HG03342 (cell line): Measurements from ENCODE around the gene SLC6A3.

Source experiments
- ATAC-seq: cut with Tn5 transposase; IDR thresholded peaks from one replicate; pipeline ENCODE4 v1.9.1; 2021; ENCODE audit warnings: mild to moderate bottlenecking, moderate library complexity; ENCODE audit not compliant: unreplicated experiment

Gene SLC6A3

DNA sequence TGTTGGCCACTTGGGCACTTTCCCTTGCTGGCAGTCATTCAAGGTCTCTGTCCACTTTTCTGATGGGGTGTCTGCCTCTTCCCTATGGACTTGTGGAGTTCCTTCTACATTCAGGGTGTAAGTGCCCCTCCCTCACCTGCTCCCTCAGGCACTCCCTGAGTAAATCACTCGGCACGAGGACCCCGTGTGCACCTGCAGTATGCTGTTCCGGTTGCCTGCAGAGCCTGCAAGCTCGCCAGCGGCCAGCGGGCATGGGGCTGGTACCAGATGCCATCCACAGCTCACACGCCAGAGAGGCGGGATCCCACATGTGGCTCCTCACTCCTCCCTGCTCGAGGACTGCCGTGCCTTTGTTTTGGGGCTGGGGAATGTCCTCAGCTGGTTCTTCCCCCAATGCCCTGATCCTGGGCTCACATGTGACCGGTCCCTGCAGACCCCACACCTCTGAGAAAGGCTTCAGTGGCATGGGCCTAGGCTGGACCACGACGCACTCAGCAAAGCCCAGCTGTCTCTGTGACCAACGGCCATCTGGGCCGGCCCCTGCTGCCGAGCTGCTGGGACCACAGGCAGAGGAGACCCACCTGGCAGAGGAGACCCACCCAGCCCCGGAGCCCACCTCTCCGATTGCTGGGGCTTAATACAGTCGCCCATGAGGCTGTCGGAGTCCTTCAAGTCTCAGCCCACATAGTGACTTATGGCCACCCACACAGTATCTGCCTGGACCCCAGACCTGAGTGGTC lies 54.2 kb downstream of the SLC6A3 start:
- no peak for ATAC-seq

- ATAC-seq = no peak
Measured at GRCh38 chr5:1390333-1390732, 54.9 kb downstream of the SLC6A3 start.

- no peak for ATAC-seq
Measured at GRCh38 chr5:1388383-1388967, 56.8 kb downstream of the SLC6A3 start.

GRCh38 chr5:1387876-1388275 lies 57.4 kb downstream of the SLC6A3 start:
- no peak for ATAC-seq

GRCh38 chr5:1387059-1387755 lies 58.0 kb downstream of the SLC6A3 start:
- ATAC-seq = no peak

DNA sequence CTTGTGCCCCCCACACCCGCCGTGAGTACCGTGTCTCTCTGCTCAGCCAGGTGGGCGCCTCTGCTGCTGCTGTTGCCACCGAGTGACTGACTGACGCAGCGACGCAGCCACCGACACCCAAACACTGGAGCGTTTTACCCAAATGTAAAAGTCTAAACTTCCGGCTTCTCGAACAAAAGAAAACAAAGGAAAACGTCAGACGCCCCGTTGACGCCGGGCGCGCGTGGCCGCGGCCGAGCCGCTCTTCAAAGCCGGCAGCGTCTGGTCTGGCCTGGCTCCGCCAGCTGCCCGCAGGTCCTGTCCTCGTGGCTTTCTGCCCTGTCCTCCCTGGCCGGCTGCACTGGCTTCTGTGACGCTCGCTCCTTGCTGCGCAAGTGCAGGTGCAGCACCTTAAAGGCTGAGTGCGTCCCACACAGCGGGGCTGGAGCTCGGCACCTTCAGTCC lies 58.9 kb downstream of the SLC6A3 start:
- ATAC-seq = peak; percentile 45

- ATAC-seq = peak; percentile 89
Measured at GRCh38 chr5:1385395-1386273, 59.6 kb downstream of the SLC6A3 start.

DNA sequence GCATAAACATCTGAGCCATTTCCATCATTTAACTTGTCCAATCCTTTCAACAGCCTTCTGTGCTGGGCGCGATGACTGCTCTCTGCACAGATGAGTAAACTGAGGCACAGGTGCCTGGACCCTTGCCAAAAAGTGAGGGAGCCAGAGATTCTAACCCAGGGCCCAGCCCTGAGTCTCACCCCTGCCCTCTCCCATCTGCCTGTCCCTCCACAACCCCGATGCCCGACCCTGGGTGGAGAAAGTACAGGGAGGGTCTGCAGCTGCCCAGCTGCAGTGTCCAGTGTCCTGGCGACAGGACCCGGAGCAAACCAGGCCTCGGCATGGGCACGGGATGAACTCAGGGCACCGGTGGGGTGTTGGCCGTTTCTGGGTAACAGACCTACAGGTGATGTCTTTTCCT lies 60.7 kb downstream of the SLC6A3 start:
- ATAC-seq = no peak

GRCh38 chr5:1383886-1384401 lies 61.3 kb downstream of the SLC6A3 start:
- no peak for ATAC-seq

DNA sequence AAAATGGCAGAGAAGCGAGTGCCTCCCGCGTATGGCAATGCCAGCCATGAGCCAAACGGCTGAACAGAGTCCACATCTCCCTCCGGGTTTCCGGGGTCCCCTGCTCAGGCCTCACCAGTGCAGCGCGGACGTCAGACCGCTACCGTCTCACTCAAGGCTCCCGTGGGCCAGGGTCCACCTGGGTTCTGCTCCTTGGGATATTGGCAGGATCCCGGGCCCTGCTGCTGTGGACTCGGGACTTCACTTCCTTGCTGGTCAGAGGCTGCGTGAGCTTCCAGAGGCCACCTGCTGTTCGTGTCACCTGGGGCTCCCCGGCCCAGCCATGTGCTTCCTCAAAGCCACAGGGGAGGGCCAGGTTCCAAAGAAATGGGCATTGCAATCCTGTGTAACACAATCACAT lies 61.9 kb downstream of the SLC6A3 start:
- no peak for ATAC-seq

- no peak for ATAC-seq
Measured at GRCh38 chr5:1382248-1382700, 63.0 kb downstream of the SLC6A3 start.

DNA sequence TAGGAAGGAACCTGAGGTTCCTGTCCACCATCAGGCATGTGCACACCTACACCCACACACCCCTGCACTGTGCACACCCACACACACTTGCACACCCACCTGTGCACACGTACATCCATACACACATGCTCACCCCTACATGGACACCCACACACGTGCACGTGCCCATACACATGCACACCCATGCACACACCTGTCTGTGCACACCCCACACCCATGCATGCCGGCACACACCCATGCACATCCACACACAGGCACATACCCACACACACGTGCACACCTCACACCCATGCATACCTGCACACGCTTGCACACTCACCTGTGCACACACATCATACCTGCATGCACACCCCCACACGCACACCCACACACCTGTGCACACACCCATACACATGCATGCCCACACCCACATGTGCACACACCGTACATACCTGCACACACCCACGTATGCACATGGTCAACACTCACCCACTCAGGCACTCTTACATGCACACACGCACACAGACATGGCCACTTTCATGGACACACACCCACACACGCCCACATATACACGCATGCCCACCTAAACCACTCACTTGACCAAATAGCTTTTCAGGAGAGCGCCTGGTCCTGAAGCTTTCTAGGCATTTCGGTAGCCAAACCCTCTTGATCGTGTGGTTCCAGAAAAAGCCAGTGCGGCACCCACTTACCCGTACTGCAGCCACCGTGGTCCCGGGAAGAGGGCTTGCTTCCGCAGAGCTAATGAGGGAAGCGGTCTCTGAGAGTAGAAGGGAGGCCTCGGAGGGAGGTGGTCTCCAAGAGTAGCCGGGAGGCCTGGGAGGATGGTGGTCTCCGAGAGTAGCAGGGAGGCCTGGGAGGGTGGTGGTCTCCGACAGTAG lies 63.6 kb downstream of the SLC6A3 start:
- no peak for ATAC-seq

- ATAC-seq = no peak
Measured at GRCh38 chr5:1380910-1381309, 64.3 kb downstream of the SLC6A3 start.

- peak; percentile 84 for ATAC-seq
Measured at GRCh38 chr5:1380011-1380817, 65.0 kb downstream of the SLC6A3 start.

DNA sequence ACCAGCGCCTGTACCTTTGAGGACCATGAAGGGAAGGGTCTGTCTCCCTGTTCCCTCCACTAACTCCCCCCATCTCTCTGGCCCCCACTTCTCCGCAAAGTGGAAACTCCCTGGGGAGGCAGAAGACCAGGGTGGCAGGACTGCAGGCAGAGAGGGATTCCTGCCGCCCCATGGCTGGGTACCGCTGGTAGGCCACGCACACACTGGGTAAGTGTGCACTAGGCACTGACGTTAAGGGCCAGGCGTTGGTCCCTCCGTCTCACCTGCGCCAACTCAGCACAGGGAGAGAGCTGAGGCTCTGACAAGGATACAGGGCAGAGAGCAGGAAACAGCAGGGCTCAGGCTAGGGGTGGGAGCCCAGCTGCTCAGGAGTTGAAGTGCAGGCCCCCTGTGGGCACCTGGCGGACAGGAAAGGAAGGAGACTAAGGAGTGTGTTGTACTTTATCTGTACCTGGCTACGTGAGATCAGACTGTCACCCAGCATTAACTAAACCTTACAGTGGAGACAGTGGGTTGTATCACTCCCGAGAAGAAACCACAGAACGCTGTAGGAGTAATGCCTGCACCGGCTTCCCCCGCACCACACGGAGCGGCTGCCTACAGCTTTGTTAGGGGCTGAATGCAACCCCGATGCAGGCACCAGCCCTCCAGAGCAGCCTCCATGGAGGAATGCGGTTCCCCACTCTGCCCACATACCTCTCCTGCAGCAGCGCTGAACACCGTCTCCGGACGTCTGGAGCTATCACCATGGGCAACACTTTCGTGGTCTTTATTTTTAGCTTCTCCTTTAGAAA lies 66.2 kb downstream of the SLC6A3 start:
- ATAC-seq = no peak

DNA sequence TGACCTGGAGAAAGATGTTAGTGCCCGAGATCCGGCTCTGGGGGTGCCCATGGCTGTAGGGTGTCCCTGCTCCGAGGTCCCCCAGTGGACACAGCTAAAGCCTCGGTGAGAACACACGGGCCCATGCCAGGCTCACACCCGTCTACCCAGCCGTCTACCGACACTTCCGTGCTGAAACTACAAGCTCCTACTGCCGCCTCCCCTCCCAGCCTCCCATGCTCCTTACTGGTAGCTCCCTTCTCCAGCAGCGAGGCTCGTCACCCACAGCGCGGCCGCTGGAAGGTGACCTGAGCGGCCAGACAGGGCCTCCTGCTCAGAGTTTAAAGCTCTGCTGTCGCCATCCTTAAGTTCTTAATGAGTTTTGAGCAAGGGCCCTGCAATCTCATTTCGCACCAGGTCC lies 67.1 kb downstream of the SLC6A3 start:
- no peak for ATAC-seq

GRCh38 chr5:1376981-1377380 lies 68.3 kb downstream of the SLC6A3 start:
- no peak for ATAC-seq
